IPS DF 4.7 (cell line): ENCODE results near the gene AKIRIN2.

Source experiments
- DNase-seq: peaks from one replicate; pipeline ENCODE4 v3.0.0-alpha.2; 2013; ENCODE audit warnings: low spot score; ENCODE audit errors: extremely low read depth

AKIRIN2 gene

DNA sequence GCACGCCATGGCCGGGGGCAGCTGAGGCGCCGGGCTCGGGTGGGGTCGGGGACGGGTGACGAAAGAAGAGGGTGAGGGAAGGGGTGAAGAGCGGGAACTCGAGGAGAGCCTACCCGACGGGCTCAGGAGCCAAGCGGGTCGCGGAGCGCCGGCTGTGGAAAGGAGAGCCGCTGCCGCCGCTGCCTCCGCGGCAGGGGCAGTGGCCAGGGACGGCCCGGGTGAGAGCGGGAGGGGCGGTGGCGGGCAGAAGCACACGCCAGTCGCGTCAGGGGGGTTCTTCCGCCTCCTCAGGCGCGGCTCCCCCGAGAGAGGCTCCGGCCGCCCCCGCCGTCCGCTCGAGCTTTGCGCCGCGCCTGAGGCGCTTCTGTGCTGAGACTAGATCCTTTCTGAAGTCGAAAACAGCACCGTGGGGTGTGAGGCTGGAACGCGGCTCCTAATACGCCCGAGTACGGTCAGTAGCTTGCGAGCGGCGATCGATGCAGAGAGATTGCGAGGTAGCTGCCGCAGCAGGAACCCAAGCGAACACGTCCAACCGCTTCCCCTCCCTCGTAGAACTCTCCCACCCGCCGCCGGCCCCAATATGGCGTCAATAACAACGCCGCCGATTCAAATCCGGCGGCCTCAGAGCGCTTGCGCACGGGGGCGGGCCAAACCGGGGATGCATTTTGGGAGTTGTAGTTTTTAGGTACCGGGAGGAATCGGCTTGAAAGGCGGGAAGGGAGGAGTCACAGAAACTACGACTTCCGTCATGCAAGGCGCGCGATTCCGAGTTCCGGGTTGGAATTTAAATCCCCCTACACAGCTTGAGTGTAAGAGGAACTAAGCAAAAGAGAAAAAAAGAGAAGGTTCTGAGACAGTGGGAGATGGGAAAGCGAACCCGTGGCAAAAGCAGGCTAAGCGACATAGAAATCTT is at the start of gene AKIRIN2:
AKIRIN2 (minus strand) TSS at position 558 of the 913 bp plus-strand sequence; CDS start at position 9, 549 bp downstream.
- DNase-seq = peak; percentile 96

DNA sequence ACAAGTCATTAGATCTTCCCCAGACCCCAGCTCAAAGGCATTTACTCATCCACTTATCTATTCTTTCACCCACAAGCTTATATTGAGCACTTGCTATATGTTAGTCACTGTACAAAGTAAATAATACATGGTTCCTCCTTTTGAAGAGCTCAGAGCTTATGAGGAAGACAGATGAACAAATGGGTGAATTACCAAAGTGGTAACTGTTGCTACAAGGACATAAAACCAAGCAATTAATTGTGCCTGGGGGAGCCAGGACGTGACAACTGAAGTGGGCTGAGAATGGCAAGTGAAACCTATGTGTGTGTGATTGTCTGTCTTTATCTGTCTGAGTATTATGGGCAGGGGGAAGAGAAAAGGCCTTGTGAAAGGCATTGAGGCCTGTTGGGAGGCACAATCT is 45.6 kb upstream of the AKIRIN2 start:
- no peak for DNase-seq

- DNase-seq = no peak
Observed at GRCh38 chr6:87745966-87746721, 44.1 kb upstream of the AKIRIN2 start.

- no peak for DNase-seq
Observed at GRCh38 chr6:87743454-87743853, 41.4 kb upstream of the AKIRIN2 start.

DNA sequence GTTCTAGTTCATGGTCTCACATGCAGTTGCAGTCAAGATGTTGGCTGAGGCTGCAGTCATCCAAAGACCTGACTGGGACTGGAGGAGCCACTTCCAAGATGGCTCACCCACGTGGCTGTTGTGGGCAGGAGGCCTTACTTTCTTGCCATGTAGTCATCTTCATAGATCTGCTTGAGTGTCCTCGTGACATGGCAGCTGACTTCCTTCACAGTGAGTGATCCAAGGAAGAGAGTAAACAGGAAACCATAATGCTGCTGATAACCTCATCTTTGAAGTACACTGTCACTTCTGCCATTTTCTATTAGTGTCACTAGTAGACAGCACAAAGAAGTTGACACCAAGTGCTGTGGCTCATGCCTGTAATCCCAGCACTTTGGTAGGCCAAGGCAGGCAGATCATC is 40.1 kb upstream of the AKIRIN2 start:
- no peak for DNase-seq

- no peak for DNase-seq
Observed at GRCh38 chr6:87741001-87741650, 39.1 kb upstream of the AKIRIN2 start.

DNA sequence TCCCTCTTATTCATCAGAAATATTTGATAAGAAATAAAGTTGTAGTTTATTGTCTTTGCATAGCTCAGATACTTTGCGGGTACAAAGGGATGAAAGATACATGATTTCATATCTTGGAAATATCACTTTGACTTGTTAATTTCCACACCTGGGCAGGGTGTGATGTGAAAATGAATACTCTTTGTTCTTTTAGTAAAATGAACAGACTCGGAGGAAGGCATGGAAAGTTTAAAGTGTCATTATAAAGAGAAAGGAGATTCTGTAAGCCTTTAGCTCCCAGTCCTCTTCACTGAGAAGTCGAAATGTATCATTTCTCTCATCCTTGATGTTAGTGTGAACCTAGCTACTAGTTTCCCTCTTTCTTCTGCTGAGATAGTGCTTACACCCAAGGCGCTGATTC is 36.7 kb upstream of the AKIRIN2 start:
- no peak for DNase-seq

- DNase-seq = no peak
Observed at GRCh38 chr6:87738000-87738399, 36.0 kb upstream of the AKIRIN2 start.

DNA sequence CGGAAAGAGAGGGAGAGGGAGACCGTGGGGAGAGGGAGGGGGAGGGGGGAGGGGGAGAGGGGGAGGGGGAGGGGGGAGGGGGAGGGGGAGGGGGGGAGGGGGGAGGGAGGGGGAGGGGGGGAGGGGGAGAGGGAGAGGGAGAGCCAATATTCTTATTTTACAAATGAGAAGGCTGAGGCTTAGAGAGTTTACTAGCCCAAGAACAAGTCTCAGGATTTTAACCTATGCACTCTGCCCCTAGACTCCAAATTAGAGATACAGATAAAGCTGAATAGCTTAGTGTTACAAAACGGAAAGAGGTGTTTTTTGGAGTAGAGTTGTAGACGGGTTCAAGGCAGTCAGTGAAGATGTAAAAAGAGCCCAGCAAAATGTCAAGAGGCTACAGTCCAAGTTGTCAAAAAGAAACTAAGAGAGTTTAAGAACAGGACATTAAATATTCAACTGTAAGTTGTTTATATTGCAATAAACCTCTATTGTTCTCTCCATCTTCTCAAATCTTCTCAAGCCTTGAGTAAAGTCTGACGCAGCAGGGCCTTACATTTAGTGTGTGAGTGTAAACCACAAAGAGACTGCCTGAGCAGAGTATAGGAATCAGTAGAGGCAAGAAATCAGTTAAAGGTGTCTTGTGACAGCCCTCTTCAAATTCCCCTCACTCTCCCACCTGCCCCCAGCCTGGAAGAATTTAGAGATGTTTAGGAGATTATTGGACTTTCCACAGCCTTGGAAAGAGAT is 34.9 kb upstream of the AKIRIN2 start:
- DNase-seq = no peak

DNA sequence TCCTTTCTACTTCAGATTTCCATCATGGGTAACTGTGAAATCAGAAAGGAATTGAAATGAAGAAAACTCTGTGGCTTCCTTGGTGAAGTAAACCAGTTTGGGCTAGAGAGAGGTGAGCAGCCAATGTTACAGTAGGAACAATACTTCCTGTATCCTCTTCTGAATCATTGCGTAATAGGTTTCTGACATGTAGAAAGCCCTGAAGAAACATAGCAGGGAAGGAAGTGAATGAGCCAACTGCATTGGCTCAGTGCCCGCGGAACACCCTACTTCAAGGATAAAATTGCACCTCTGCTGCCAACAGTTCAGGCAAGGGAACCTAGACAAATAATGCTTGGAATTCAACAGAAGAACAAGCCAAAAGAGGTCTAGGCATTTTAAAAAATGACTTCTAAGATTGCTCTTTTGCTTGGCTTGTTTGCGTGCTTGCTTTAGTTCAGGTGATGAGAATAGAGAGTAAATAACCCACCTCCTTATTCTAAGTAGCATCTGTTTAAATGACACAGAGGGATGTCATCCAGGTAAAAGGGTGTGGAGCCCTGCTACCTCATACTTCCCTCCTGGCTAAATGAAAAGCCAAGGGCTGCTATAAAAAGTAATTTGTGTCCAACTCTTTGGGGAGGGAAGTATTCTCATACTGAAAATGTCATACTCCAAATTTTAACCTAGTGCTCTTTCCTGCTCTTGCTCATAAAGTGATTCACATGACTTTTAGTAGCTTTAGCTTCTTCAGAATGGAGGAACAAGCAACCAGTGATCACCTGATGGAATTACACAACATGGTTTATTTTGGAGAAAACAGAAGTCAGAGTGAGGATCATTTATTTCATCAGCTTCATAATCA is 30.0 kb upstream of the AKIRIN2 start:
- no peak for DNase-seq

- DNase-seq = no peak
Observed at GRCh38 chr6:87731080-87731479, 29.0 kb upstream of the AKIRIN2 start.

DNA sequence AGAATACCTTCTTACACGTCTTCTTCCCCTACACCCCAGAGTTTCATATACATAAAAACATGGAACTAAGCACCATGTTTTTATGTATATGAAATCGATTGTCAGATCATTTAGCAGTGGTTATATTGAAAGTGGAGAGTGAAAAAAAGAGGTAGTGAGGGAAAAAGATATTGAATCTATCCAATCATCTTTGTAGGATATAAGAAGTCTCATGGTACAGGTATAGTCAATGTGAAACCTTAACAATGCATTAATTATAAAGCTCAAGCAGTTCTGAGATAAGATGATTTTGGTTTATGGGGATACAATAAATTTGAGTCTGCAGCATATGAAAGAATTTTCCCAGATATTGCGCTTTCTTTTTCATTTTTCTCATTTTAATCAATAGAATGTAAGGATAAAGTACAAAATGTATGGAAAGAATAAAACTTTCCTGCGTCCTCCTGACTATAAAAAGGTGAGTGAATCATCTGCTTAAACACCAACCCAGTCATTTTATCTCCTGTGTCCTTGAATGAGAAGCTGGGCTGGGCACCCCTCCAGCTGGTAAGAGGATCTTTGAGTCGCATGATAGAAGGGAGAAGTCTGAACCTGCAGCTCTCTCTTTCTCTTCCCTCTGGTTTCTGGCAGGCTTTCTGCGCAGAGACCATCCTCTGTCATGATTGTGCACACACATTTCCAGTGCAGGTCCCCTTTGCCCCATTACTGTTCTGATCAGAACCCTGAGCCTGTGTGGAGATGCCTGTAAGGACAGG is 28.1 kb upstream of the AKIRIN2 start:
- no peak for DNase-seq

GRCh38 chr6:87728706-87729105 is 26.7 kb upstream of the AKIRIN2 start:
- DNase-seq = no peak

DNA sequence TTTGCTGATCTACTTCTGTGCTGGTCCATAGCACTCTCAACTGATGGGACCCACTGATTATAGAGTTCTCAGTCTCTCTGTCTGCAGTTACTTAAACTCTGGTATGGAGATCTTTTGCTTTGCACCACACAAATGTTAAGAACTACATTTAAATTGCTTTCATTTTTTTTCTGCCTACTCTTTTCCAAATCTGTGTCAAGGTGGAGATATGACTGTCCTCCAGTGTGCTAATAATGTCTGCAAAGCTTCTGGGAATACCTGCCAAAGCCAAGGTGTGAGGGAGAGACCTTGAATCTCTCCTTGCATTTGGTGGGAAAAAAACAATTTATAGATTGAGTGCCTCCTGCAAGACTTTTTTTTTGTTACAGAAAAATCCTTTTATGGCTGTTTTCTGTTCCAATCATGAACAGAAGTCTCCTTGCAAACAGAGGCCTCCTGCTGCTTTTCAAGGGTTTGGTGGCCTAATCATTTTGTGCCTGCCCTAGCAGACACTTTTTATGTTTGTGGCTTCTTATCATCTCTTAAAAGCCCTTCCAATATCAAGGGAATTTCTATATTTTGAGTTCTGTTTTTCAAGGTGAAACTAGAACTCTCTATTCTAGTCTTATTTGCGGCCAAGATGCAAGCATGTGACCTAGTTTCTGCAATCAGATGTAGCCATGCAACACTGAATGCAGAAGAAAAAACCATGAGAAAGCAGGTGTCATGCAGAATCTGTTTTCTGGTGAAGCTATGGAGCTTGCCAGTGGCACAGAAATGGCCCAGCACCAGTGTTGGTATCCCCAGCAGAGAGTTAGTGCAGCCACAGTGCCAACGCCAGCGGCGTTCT is 23.2 kb upstream of the AKIRIN2 start:
- no peak for DNase-seq

- peak; percentile 38 for DNase-seq
Observed at GRCh38 chr6:87723170-87724078, 21.4 kb upstream of the AKIRIN2 start.

GRCh38 chr6:87722540-87723169 is 20.6 kb upstream of the AKIRIN2 start:
- DNase-seq = no peak

- DNase-seq = no peak
Observed at GRCh38 chr6:87721311-87721710, 19.3 kb upstream of the AKIRIN2 start.
